NK-92 (cell line): Measurements from ENCODE around the gene CHST1.

Source experiments
- DNase-seq: peaks from one replicate; lab custom pipeline; 2025; ENCODE audit not compliant: unreplicated experiment; lab: John Stamatoyannopoulos, UW

CHST1 gene

DNA sequence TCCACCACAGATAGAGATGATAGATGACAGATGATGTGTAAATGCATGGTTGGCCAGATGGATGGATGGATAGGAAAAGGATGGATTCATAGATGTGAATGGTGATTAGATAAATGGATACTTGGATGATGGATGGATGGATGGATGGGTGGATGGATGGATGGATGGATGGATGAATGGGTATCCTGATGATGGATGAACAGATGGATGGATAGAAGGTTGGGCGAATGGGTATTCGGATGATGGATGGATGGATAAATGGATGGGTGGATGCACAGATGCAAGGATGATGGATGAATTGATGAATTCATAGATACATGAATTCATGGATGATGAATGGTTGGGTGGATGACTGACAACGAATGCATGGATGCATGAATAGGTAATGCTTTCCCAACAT lies 56.1 kb downstream of the CHST1 start:
- DNase-seq, result no peak

DNA sequence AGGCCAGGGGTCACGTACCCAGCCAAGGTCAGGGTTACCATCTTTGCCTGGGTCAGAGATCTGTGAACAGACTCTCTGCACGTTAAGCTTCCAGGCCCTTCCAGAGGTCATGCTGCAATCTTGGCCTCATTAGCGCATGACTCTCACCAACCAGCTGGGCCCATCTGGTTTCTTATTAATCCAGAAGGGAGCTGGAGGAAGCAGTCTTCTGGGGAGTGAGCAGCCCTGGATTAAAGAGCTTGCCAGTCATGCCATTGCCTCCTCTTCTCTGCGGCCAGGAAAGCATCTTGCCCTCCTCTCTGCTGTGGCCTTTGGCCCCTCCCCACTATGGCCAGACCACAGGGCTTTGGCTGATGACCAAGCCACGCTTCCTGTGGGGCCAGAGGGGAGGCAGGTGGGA lies 57.4 kb downstream of the CHST1 start:
- no peak for DNase-seq

DNA sequence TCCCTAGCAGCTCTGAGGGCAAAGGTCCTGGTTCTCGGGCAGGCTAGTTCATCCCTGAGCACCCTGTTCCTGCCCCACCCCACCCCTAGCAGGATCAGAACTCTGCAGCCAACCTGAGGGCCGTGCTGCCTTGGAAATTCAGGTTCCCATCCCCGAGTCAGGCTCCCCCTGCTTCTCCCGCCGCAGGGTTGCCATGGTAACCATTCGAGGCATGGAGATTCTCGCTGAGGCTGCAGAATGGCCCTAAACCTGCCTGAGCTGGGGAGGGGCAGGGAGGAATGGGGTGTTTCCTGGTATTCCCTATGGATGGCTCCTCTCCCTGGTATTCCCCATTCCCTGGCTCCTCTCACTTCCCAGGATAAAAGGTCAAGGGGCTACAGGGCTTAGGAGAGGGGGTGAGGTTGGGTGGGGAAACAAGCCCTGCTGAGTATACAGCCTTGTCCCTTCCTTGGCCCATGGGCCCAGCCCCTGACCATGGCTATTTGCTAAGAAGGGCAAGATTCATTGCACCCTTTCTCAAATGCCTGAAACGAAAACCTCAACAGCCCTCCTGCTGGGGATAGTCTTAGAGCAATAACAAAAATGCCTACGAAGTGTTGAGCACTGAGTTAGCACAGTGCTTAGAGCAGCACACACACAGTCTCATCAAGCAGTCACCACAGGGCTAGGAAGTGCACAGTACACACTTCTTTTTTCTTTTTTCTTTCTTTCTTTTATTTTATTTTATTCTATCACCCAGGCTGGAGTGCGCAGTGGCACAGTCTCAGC lies 58.7 kb downstream of the CHST1 start:
- DNase-seq, result no peak

DNA sequence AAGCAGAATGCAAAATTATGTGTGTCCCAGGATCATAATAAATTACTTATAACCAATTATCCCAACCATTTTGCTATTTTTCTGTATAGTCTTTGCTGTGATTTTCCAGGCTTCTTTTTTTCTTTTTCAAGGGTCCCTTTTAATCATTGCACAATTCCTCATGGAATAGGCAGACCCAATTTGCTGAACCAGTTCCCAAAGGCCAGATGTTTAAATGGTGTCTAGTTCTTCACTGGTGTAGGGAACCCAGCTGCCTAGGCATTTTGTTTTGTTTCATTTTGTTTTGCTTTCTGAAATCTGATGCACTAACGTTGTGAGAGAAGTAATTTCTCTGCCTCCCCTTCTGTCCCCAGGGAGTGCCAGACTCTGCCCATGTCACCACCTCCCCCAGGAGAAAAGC lies 60.4 kb downstream of the CHST1 start:
- DNase-seq, result no peak

DNA sequence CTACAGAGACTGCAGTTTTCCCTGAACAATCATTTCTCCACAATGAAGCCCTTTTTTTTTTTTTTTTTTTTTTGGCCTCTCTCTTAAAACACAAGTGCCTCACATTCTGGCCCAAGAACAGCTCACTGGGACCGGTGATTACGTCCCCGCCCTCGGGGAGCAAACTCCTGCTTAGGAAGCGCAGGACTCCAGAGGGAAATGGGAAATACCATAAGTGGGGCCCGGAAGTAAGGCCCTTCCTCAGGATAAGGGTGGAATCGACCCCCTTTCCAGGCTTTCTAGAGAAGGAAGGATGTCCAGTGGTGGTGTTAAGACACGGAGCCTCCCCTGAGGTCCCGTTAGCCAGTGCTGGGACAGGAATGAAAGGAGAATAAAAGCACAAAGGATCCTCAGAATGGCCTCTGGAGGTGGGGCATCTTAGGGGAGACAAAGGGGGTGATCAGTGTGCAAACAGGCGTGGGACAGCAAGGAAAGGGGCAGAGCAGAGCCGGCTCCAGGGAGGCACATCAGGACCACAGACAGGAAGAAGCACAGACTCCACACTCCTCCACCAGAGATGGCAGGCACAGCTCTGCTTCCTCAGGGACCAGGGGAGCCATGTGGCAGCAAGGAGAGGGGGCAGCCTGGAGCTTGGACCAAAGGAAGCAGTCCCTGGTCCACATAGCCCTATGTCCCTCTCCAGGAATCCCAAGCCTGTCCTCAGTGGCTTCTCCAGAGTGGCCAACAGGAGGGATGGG lies 61.3 kb downstream of the CHST1 start:
- no peak for DNase-seq

DNA sequence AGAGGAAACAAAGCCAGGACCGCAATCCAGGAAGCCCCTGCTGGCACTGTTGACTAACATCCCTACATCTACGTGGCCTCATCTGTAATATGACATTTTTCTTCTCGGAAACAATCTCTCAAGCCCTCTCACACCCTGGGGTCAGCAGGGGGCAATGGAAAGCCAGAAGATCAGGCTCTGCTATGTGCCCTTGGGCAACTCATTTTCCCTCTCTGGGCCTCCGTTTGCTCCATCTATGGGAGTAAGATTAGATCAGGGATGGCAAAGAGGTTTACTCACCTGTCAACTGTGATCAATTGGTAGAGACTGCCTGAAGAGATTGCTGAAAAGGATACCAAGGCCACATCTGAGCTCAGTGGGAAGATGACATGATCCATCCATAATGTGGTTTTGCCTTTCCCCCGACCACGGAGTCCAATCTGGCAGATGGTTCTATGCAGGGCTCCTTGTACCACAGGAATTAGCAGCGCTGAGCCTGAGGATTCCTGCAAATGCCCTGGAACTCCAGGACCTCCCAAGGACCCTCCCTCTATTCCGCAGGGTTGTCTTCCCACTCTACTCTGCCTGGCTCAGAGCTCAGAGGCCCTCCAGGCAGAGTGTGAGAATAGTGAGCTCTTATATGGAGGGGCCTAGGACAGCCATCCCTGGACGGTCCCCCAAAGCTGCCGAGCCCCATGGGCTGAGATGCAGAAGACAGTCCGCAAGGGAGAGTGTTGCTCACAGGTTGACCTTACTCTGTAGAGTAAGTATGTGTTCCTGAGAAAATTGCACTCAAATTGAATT lies 66.1 kb downstream of the CHST1 start:
- no peak for DNase-seq
